AG10803 (cell line): ENCODE results near the gene LAMA2.
A peak's percentile ranks its signal among the peaks of the same experiment; 100 is the strongest.

Experiments
- DNase-seq: peaks from one replicate; pipeline ENCODE4 v3.0.0; 2010; ENCODE audit warnings: low read depth
- H3K4me3 ChIP-seq: 2 replicates; pipeline ENCODE4 v1.5.1; 2011; ENCODE audit warnings: mild to moderate bottlenecking, low read length, control low read depth
- TF ChIP-seq, protein P1 (sequence below): conservative IDR thresholded peaks from 2 replicates; pipeline ENCODE4 v1.5.1; 2011; ENCODE audit warnings: mild to moderate bottlenecking, low read length, control low read depth, inconsistent platforms

LAMA2 gene

DNA sequence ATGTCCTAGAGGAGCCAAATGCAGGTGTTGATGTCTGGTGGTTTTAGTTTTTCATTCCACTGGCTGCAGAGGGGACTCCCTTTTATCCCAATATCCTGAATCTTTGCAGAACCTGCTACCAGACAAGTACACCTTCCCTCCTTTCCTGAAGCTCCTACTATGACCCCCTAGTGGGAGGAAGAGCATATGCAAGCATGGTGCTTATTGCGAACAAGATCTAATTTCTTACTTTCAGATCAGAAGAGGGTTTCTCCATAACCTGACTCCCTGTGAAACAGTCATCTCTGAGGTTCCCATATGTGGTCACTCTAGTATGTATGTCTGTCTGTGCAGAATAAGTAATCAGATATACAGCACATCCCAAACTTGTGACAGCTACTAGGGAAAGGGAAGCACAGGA is 549.8 kb downstream of the LAMA2 start:
- H3K4me3 ChIP-seq, result no peak overlapping the region
- DNase-seq, result no peak
- TF ChIP-seq, protein P1, sequence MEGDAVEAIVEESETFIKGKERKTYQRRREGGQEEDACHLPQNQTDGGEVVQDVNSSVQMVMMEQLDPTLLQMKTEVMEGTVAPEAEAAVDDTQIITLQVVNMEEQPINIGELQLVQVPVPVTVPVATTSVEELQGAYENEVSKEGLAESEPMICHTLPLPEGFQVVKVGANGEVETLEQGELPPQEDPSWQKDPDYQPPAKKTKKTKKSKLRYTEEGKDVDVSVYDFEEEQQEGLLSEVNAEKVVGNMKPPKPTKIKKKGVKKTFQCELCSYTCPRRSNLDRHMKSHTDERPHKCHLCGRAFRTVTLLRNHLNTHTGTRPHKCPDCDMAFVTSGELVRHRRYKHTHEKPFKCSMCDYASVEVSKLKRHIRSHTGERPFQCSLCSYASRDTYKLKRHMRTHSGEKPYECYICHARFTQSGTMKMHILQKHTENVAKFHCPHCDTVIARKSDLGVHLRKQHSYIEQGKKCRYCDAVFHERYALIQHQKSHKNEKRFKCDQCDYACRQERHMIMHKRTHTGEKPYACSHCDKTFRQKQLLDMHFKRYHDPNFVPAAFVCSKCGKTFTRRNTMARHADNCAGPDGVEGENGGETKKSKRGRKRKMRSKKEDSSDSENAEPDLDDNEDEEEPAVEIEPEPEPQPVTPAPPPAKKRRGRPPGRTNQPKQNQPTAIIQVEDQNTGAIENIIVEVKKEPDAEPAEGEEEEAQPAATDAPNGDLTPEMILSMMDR, result no peak

DNA sequence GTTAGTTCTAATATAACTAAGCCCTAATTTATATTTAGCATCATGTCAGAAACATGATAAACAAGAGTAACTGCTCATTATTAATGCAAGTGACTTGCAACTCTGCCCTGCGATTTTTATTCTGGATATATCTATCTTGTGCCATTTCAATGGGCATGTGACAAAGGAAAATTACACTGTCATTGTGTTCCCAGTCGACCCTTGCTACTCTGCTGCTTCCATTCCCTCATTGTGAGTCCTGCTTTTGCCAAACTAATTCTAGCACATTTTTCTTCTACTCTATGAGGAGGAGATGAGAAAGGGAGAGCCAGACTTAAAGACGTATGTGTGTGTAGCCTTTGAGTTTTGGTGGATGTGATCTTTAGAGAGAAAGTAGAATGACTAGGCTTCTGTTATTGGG is 551.2 kb downstream of the LAMA2 start:
- H3K4me3 ChIP-seq, result no peak overlapping the region
- no peak for DNase-seq
- TF ChIP-seq, protein P1, result no peak

DNA sequence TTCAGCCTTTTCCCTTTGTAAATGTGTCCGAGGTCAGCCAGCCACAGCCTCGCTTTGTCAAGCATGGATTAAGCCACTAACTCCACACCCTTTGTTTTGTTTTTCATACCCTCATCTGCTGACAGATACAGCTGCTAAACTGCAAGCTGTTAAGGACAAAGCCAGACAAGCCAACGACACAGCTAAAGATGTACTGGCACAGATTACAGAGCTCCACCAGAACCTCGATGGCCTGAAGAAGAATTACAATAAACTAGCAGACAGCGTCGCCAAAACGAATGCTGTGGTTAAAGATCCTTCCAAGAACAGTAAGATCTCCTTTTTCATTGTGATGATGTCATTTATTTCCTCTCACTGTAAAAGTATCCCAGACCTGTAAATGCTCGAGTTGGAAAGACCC is 557.8 kb downstream of the LAMA2 start:
- no peak overlapping the region for H3K4me3 ChIP-seq
- TF ChIP-seq, protein P1, result no peak
- peak; percentile 8 for DNase-seq

DNA sequence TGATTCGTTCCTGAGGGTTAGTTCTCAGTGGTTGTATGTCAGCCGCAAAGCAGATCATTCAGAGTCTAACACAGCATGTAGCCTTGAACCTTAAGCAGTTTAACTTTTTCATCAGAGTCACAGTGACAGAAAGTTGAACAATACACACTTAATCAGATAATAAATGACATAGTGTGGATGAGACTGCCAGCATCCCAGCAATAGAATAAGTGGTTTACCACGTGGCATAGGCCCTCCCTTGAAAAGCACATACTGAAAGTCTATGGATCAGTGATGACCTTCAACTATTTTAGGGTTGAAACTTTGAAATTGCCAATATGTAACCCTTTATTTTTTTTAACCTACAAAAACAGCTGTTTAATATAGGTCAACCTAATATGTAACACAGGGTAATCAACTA is 561.7 kb downstream of the LAMA2 start:
- no peak overlapping the region for H3K4me3 ChIP-seq
- no peak for DNase-seq
- TF ChIP-seq, protein P1, result no peak

DNA sequence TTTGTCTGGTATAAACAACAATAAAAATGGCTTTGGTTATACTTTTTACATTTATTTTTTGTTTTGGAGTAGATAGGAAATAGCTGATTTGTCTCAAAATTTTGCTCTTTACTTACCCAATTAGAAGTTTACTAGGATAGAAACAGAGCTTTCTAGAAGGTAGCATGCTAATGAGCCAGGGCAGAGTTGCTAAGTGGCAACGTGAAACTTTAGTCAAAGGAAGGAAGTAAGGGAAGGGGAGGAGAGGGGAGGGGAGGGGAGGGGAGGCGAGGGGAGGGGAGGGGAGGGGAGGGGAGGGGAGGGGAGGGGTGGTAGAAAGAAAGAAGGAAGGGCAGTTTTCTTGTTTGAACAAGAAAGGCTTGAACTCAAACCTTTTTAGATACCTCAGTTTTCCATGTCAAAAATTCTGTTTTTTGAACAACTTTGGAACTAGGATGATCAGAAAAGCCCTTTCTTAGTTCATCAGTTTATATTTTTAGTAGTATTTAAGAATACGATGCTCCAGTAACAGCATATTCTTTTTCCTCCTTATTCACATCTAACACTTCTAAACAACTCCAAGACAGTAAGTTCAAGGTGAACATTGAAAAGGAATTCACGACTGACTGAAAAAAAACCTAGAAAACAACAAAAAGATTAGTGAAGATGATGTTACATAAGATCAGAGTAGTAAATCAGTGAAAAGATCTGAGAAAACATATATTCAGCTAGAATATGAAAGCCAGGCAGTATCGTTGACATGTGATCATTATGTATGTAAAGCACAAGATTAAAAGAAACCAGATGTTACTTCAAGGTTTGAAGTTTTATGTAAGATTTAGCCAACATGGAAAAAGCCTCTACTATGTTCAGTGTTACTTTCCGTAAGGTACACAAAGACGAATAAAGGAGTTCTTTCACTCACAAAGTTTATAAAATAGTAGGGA is 563.6 kb downstream of the LAMA2 start:
- DNase-seq, result no peak

DNA sequence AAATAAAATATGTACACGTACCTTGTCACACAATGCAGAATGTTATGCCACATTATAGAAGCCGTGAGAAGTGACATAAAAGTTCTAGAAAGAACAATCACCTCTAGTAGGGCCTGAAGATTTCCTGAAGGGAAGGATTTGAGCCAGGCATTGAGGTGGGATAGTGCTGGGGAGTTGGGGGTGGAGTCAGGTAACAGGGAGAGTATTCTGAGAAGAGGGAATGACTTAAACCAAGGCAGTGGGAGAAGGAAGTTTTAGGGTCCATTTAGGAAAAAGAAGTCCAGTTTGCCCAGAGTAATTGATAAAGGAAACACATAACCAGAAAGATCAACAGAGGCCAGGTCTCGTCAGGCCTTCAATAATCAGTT is 564.2 kb downstream of the LAMA2 start:
- H3K4me3 ChIP-seq, result no peak overlapping the region
- TF ChIP-seq, protein P1, result no peak
- DNase-seq, result no peak

More for the DNA sequence above, 563.6 kb downstream of the LAMA2 start:
- TF ChIP-seq, protein P1, result no peak
- H3K4me3 ChIP-seq, result no peak overlapping the region

DNA sequence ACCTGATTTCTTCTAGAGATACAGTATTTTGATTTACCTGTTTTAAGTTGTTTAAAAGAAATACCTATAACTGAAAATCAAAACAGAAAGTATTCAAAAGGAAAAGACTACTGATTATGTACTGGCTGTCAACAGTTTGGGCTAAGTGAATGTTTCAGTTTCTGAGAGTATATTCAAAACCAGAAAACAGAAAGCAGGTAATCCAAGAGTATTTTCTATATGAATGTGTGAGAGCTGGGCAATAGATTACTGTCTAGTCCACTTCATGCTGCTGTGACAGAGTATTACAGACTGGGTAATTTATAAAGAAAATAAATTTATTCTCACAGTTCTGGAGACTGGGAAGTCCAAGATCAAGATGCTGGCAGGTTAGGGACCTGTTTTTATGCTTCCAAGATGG is 566.0 kb downstream of the LAMA2 start:
- no peak for DNase-seq
- H3K4me3 ChIP-seq, result no peak overlapping the region
- TF ChIP-seq, protein P1, result no peak
